ENCODE data around the gene STARD3.
"Not testable (repeated sequence)": the region's sequence is repeated elsewhere in the genome, so short reads cannot be mapped to it uniquely, and the experiment has no call there.

Gene STARD3

DNA sequence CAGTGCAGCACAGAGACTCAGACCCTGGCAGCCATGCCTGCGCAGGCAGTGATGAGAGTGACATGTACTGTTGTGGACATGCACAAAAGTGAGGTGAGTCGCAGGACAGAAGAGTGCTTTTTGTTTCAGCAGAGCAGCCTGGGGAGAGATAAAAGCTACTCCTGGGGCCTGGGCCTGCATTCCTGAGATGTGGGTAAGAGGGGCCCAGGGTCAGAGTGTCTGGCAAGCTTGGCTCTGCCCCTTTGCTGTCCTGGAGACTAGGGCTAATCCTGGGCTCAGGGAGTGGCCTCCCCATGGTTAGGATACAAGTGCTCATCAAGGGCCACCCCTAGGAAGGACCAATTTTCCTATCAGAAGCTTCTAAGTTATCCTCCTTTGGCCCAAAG, 58.1 kb downstream of the STARD3 start:
- H3K9me3 ChIP-seq (ENCODE audit: insufficient read depth, low read depth, low read length), result no peaks in the 10 kb centered on the region
- no peaks in the 10 kb centered on the region for H3K79me2 ChIP-seq (ENCODE audit: insufficient read depth, low read length)
- no peak overlapping the region for H2AFZ ChIP-seq (ENCODE audit: low read length)
- no peak overlapping the region for H3K4me2 ChIP-seq (ENCODE audit: low read depth, low read length, poor library complexity, severe bottlenecking)
- no peak overlapping the region for H3K9ac ChIP-seq (ENCODE audit: low read depth, low read length, poor library complexity, severe bottlenecking)
- H3K9me2 ChIP-seq (replicated peaks; ENCODE audit: low read depth, low read length), result no peaks in the 10 kb centered on the region
- no peaks in the 10 kb centered on the region for H3F3A ChIP-seq (ENCODE audit: low read depth)
- no peaks in the 10 kb centered on the region for H3K4me1 ChIP-seq (ENCODE audit: insufficient read depth, low read length, poor library complexity, severe bottlenecking)
- no peak for TF ChIP-seq EZH2phosphoT487 (IDR thresholded peaks at IDR 0.05; ENCODE audit: borderline replicate concordance)
- TF ChIP-seq, protein P1, sequence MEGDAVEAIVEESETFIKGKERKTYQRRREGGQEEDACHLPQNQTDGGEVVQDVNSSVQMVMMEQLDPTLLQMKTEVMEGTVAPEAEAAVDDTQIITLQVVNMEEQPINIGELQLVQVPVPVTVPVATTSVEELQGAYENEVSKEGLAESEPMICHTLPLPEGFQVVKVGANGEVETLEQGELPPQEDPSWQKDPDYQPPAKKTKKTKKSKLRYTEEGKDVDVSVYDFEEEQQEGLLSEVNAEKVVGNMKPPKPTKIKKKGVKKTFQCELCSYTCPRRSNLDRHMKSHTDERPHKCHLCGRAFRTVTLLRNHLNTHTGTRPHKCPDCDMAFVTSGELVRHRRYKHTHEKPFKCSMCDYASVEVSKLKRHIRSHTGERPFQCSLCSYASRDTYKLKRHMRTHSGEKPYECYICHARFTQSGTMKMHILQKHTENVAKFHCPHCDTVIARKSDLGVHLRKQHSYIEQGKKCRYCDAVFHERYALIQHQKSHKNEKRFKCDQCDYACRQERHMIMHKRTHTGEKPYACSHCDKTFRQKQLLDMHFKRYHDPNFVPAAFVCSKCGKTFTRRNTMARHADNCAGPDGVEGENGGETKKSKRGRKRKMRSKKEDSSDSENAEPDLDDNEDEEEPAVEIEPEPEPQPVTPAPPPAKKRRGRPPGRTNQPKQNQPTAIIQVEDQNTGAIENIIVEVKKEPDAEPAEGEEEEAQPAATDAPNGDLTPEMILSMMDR (conservative IDR thresholded peaks at IDR 0.05; ENCODE audit: low read length), result no peak
- H3K4me3 ChIP-seq (ENCODE audit: low read length, poor library complexity, severe bottlenecking), result no peak overlapping the region
- H3K27me3 ChIP-seq (ENCODE audit: insufficient read depth, low read length, poor library complexity, severe bottlenecking), result peaks cover 10% of the 10 kb centered on the region
- H3K36me3 ChIP-seq (ENCODE audit: insufficient read depth, low read length), result no peaks in the 10 kb centered on the region
- no peaks in the 10 kb centered on the region for H4K20me1 ChIP-seq (ENCODE audit: insufficient read depth, low read length, poor library complexity, severe bottlenecking)

GRCh38 chr17:39696731-39697130, 59.8 kb downstream of the STARD3 start:
- Histone ChIP-seq H3K4me3 (ENCODE audit: low read length, poor library complexity, severe bottlenecking) (no peak overlapping the region), H2AFZ (ENCODE audit: low read length) (no peak overlapping the region)

DNA sequence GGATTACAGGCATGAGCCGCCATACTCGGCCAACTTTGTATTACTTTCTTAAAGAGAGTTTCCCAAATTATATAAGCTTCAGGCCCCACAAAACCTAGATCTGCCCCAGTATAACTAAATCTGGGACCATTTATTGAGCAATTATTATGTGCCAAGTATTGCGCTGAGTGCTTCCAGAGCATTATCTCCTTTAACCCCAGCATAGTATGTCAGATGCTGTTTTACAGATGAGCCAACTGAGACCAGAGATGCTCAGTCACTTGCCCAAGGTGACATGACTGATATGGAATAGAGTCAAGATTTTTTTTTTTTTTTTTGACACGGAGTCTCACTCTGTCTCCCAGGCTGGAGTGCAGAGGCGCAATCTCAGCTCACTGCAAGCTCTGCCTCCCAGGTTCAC, 61.0 kb downstream of the STARD3 start:
- Histone ChIP-seq H3K9me3 (ENCODE audit: insufficient read depth, low read depth, low read length) (no peaks in the 10 kb centered on the region), H3K36me3 (ENCODE audit: insufficient read depth, low read length) (no peaks in the 10 kb centered on the region), H4K20me1 (ENCODE audit: insufficient read depth, low read length, poor library complexity, severe bottlenecking) (no peaks in the 10 kb centered on the region), H2AFZ (ENCODE audit: low read length) (no peak overlapping the region), H3K4me1 (ENCODE audit: insufficient read depth, low read length, poor library complexity, severe bottlenecking) (no peaks in the 10 kb centered on the region), H3K9me2 (replicated peaks; ENCODE audit: low read depth, low read length) (no peaks in the 10 kb centered on the region), H3K79me2 (ENCODE audit: insufficient read depth, low read length) (no peaks in the 10 kb centered on the region), H3K27me3 (ENCODE audit: insufficient read depth, low read length, poor library complexity, severe bottlenecking) (no peaks in the 10 kb centered on the region), H3K4me3 (ENCODE audit: low read length, poor library complexity, severe bottlenecking) (no peak overlapping the region), H3K4me2 (ENCODE audit: low read depth, low read length, poor library complexity, severe bottlenecking) (no peak overlapping the region), H3K9ac (ENCODE audit: low read depth, low read length, poor library complexity, severe bottlenecking) (no peak overlapping the region), H3F3A (ENCODE audit: low read depth) (no peaks in the 10 kb centered on the region)
- TF ChIP-seq EZH2phosphoT487 (IDR thresholded peaks at IDR 0.05; ENCODE audit: borderline replicate concordance), result no peak
- TF ChIP-seq, protein P1 (conservative IDR thresholded peaks at IDR 0.05; ENCODE audit: low read length), result no peak

More at GRCh38 chr17:39696731-39697130, 59.8 kb downstream of the STARD3 start:
- Histone ChIP-seq H4K20me1 (ENCODE audit: insufficient read depth, low read length, poor library complexity, severe bottlenecking) (no peaks in the 10 kb centered on the region), H3K79me2 (ENCODE audit: insufficient read depth, low read length) (no peaks in the 10 kb centered on the region), H3K9ac (ENCODE audit: low read depth, low read length, poor library complexity, severe bottlenecking) (no peak overlapping the region), H3K4me1 (ENCODE audit: insufficient read depth, low read length, poor library complexity, severe bottlenecking) (no peaks in the 10 kb centered on the region), H3K27me3 (ENCODE audit: insufficient read depth, low read length, poor library complexity, severe bottlenecking) (no peaks in the 10 kb centered on the region), H3F3A (ENCODE audit: low read depth) (no peaks in the 10 kb centered on the region), H3K9me3 (ENCODE audit: insufficient read depth, low read depth, low read length) (no peaks in the 10 kb centered on the region), H3K9me2 (replicated peaks; ENCODE audit: low read depth, low read length) (no peaks in the 10 kb centered on the region), H3K36me3 (ENCODE audit: insufficient read depth, low read length) (no peaks in the 10 kb centered on the region), H3K4me2 (ENCODE audit: low read depth, low read length, poor library complexity, severe bottlenecking) (no peak overlapping the region)
- TF ChIP-seq, protein P1 (conservative IDR thresholded peaks at IDR 0.05; ENCODE audit: low read length), result no peak
- no peak for TF ChIP-seq EZH2phosphoT487 (IDR thresholded peaks at IDR 0.05; ENCODE audit: borderline replicate concordance)

DNA sequence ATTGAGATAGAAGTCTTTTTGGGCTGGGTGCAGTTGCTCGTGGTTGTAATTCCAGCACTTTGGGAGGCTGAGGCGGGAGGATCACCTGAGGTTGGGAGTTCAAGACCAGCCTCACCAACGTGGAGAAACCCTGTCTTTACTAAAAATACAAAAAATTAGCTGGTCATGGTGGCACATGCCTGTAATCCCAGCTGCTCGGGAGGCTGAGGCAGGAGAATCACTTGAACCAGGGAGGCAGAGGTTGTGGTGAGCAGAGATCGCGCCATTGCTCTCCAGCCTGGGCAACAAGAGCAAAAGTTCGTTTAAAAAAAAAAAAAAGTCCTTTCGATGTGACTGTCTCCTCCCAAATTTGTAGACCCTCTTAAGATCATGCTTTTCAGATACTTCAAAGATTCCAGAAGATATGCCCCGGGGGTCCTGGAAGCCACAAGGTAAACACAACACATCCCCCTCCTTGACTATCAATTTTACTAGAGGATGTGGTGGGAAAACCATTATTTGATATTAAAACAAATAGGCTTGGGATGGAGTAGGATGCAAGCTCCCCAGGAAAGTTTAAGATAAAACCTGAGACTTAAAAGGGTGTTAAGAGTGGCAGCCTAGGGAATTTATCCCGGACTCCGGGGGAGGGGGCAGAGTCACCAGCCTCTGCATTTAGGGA, 62.3 kb downstream of the STARD3 start:
- H3K9me2 ChIP-seq (replicated peaks; ENCODE audit: low read depth, low read length); H3F3A ChIP-seq (ENCODE audit: low read depth); H3K79me2 ChIP-seq (ENCODE audit: insufficient read depth, low read length); H3K27me3 ChIP-seq (ENCODE audit: insufficient read depth, low read length, poor library complexity, severe bottlenecking); H4K20me1 ChIP-seq (ENCODE audit: insufficient read depth, low read length, poor library complexity, severe bottlenecking); H3K4me1 ChIP-seq (ENCODE audit: insufficient read depth, low read length, poor library complexity, severe bottlenecking); H3K9me3 ChIP-seq (ENCODE audit: insufficient read depth, low read depth, low read length); H3K4me2 ChIP-seq (ENCODE audit: low read depth, low read length, poor library complexity, severe bottlenecking); H2AFZ ChIP-seq (ENCODE audit: low read length); H3K36me3 ChIP-seq (ENCODE audit: insufficient read depth, low read length); H3K4me3 ChIP-seq (ENCODE audit: low read length, poor library complexity, severe bottlenecking); H3K9ac ChIP-seq (ENCODE audit: low read depth, low read length, poor library complexity, severe bottlenecking): not testable (repeated sequence)
